ENCODE measurements around the gene NUAK2. TPM values are rescaled to one million over a fixed set of nuclear protein-coding genes. Genes with fewer than 3 reads are reported as not detected.

The NUAK2 gene
- total RNA-seq, 1 donor from 2014 or later: 1.6 TPM

GRCh38 chr1:205275133-205275532 is 46.4 kb downstream of the NUAK2 start:
- no peak for DNase-seq (ENCODE audit: low spot score)

- no peak for DNase-seq (ENCODE audit: low spot score)
These were observed 47.4 kb downstream of the NUAK2 start for GRCh38 chr1:205274041-205274691.

GRCh38 chr1:205273551-205273982 is 48.0 kb downstream of the NUAK2 start:
- peak; percentile 93 for DNase-seq (ENCODE audit: low spot score)

- no peak for DNase-seq (ENCODE audit: low spot score)
These were observed 49.0 kb downstream of the NUAK2 start for GRCh38 chr1:205272536-205272935.

- no peak for DNase-seq (ENCODE audit: low spot score)
These were observed 49.8 kb downstream of the NUAK2 start for GRCh38 chr1:205271745-205272144.

GRCh38 chr1:205271277-205271676 is 50.3 kb downstream of the NUAK2 start:
- no peak for DNase-seq (ENCODE audit: low spot score)

GRCh38 chr1:205270764-205271163 is 50.8 kb downstream of the NUAK2 start:
- DNase-seq (ENCODE audit: low spot score): no peak

GRCh38 chr1:205270271-205270670 is 51.3 kb downstream of the NUAK2 start:
- DNase-seq (ENCODE audit: low spot score): no peak

GRCh38 chr1:205269711-205270110 is 51.8 kb downstream of the NUAK2 start:
- no peak for DNase-seq (ENCODE audit: low spot score)

GRCh38 chr1:205268846-205269680 is 52.5 kb downstream of the NUAK2 start:
- DNase-seq (ENCODE audit: low spot score): no peak

GRCh38 chr1:205267306-205267902 is 54.1 kb downstream of the NUAK2 start:
- DNase-seq (ENCODE audit: low spot score): no peak

- DNase-seq (ENCODE audit: low spot score): no peak
These were observed 54.8 kb downstream of the NUAK2 start for GRCh38 chr1:205266611-205267305.

GRCh38 chr1:205263580-205264190 is 57.9 kb downstream of the NUAK2 start:
- no peak for DNase-seq (ENCODE audit: low spot score)

GRCh38 chr1:205262731-205263171 is 58.8 kb downstream of the NUAK2 start:
- DNase-seq (ENCODE audit: low spot score): no peak

GRCh38 chr1:205261946-205262691 is 59.4 kb downstream of the NUAK2 start:
- no peak for DNase-seq (ENCODE audit: low spot score)

GRCh38 chr1:205260948-205261732 is 60.4 kb downstream of the NUAK2 start:
- no peak for DNase-seq (ENCODE audit: low spot score)

- no peak for DNase-seq (ENCODE audit: low spot score)
These were observed 61.5 kb downstream of the NUAK2 start for GRCh38 chr1:205259998-205260397.

GRCh38 chr1:205259324-205259832 is 62.2 kb downstream of the NUAK2 start:
- no peak for DNase-seq (ENCODE audit: low spot score)

- no peak for DNase-seq (ENCODE audit: low spot score)
These were observed 62.8 kb downstream of the NUAK2 start for GRCh38 chr1:205258719-205259118.
